ENCODE results near the gene CYP4F22.

Gene CYP4F22

DNA sequence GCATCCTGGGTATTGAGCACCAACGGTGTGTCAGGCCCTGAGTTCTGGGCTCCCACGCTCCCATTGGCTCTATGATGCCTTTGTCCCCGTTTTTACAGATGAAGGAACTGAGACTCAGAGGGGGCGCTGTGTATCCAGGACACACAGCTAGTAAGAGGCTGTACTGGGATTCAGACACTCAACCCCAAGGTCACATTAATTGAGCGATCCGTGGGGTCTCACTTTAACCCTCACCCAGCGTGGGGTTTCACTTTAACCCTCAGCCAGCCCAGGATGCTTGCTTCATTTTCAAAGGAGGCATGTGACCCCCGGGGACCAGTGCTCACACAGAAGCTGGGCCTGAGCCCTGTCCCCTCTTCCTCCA, 42.6 kb downstream of the CYP4F22 start:
- H3K9ac ChIP-seq, result no peak overlapping the region
- no peaks in the 10 kb centered on the region for H3K79me2 ChIP-seq (ENCODE audit: insufficient read depth, low read depth)
- H4K20me1 ChIP-seq (ENCODE audit: insufficient read depth), result no peaks in the 10 kb centered on the region
- TF ChIP-seq CTCF (conservative IDR thresholded peaks at IDR 0.05; ENCODE audit: low read depth, low read length), result no peak
- H3K4me3 ChIP-seq (IDR thresholded peaks at IDR 0.05; ENCODE audit: insufficient read depth, low read depth, low read length), result no peak overlapping the region
- H3K27me3 ChIP-seq (ENCODE audit: insufficient read depth, low read depth), result peaks cover 13% of the 10 kb centered on the region; the same call in 1 of the 2 replicates
- no peaks in the 10 kb centered on the region for H3K4me1 ChIP-seq (ENCODE audit: low read depth, poor library complexity, severe bottlenecking)
- no peak overlapping the region for H3K4me2 ChIP-seq
- H3K36me3 ChIP-seq (ENCODE audit: insufficient read depth), result no peaks in the 10 kb centered on the region
- H2AFZ ChIP-seq (ENCODE audit: low read depth), result no peak overlapping the region
- no peak overlapping the region for H3K27ac ChIP-seq

DNA sequence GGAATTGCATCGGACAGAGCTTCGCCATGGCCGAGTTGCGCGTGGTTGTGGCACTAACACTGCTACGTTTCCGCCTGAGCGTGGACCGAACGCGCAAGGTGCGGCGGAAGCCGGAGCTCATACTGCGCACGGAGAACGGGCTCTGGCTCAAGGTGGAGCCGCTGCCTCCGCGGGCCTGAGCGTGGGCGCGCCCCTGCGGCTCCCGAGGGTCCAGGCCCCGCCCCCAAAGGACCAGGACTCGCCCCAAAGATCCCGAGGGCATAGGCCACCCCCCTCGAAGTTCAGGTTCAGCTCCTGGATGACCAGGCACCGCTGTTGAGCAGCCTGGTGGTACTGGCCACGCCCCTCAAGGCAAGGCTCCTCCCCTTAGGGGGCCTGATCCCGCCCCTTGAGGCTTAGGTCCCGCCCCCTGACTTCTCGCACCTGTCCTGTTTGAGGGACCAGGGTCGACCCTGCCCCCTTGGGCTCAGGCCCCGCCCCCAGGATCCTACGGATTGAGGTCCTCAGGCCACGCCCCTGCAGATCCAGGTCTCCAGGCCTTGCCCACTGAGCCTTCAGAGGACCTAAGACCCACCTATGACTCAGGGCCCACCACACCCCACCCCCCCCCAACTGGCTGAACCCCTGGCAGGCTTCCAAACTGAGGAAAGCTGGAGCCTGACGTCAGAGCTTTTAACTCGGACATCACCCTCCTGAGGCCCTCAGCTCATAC, 43.1 kb downstream of the CYP4F22 start:
- no peak overlapping the region for H3K9ac ChIP-seq
- H3K4me3 ChIP-seq (IDR thresholded peaks at IDR 0.05; ENCODE audit: insufficient read depth, low read depth, low read length), result no peak overlapping the region
- peaks cover 13% of the 10 kb centered on the region; the same call in 1 of the 2 replicates for H3K27me3 ChIP-seq (ENCODE audit: insufficient read depth, low read depth)
- TF ChIP-seq CTCF (conservative IDR thresholded peaks at IDR 0.05; ENCODE audit: low read depth, low read length), result no peak
- H3K4me2 ChIP-seq, result no peak overlapping the region
- H3K27ac ChIP-seq, result no peak overlapping the region
- H3K4me1 ChIP-seq (ENCODE audit: low read depth, poor library complexity, severe bottlenecking), result no peaks in the 10 kb centered on the region
- H2AFZ ChIP-seq (ENCODE audit: low read depth), result no peak overlapping the region
- H4K20me1 ChIP-seq (ENCODE audit: insufficient read depth), result no peaks in the 10 kb centered on the region
- no peaks in the 10 kb centered on the region for H3K79me2 ChIP-seq (ENCODE audit: insufficient read depth, low read depth)
- no peaks in the 10 kb centered on the region for H3K36me3 ChIP-seq (ENCODE audit: insufficient read depth)

- H2AFZ ChIP-seq (ENCODE audit: low read depth), result no peak overlapping the region
- no peak overlapping the region for H3K9ac ChIP-seq
- H4K20me1 ChIP-seq (ENCODE audit: insufficient read depth), result no peaks in the 10 kb centered on the region
- H3K79me2 ChIP-seq (ENCODE audit: insufficient read depth, low read depth), result no peaks in the 10 kb centered on the region
- TF ChIP-seq CTCF (conservative IDR thresholded peaks at IDR 0.05; ENCODE audit: low read depth, low read length), result no peak
- no peaks in the 10 kb centered on the region for H3K36me3 ChIP-seq (ENCODE audit: insufficient read depth)
- peaks cover 19% of the 10 kb centered on the region; the same call in 1 of the 2 replicates for H3K27me3 ChIP-seq (ENCODE audit: insufficient read depth, low read depth)
- H3K4me1 ChIP-seq (ENCODE audit: low read depth, poor library complexity, severe bottlenecking), result no peaks in the 10 kb centered on the region
- no peak overlapping the region for H3K4me2 ChIP-seq
- H3K4me3 ChIP-seq (IDR thresholded peaks at IDR 0.05; ENCODE audit: insufficient read depth, low read depth, low read length), result no peak overlapping the region
- no peak overlapping the region for H3K27ac ChIP-seq
Observed at GRCh38 chr19:15555021-15555420, 46.7 kb downstream of the CYP4F22 start.

- no peaks in the 10 kb centered on the region for H3K36me3 ChIP-seq (ENCODE audit: insufficient read depth)
- no peak overlapping the region for H3K9ac ChIP-seq
- H3K4me3 ChIP-seq (IDR thresholded peaks at IDR 0.05; ENCODE audit: insufficient read depth, low read depth, low read length), result no peak overlapping the region
- peak overlapping the region; percentile 93 for H3K4me2 ChIP-seq
- H2AFZ ChIP-seq (ENCODE audit: low read depth), result peak overlapping the region; percentile 88
- no peaks in the 10 kb centered on the region for H4K20me1 ChIP-seq (ENCODE audit: insufficient read depth)
- no peaks in the 10 kb centered on the region for H3K79me2 ChIP-seq (ENCODE audit: insufficient read depth, low read depth)
- H3K27ac ChIP-seq, result no peak overlapping the region
- peak; percentile 76 for TF ChIP-seq CTCF (conservative IDR thresholded peaks at IDR 0.05; ENCODE audit: low read depth, low read length)
- peaks cover 22% of the 10 kb centered on the region; the same call in 1 of the 2 replicates for H3K27me3 ChIP-seq (ENCODE audit: insufficient read depth, low read depth)
- no peaks in the 10 kb centered on the region for H3K4me1 ChIP-seq (ENCODE audit: low read depth, poor library complexity, severe bottlenecking)
Observed at GRCh38 chr19:15555759-15556633, 47.7 kb downstream of the CYP4F22 start.

Data from KMS-11 (cell line).